ENCODE data around the gene NFE2. TPM values are rescaled to one million over a fixed set of nuclear protein-coding genes. Genes with fewer than 3 reads are reported as not detected.
A peak's percentile ranks its signal among the peaks of the same experiment; 100 is the strongest.
"Not testable (repeated sequence)": the region's sequence is repeated elsewhere in the genome, so short reads cannot be mapped to it uniquely, and the experiment has no call there.

Gene NFE2
- total RNA-seq, 1 donor from 2014 or later, result not detected

DNA sequence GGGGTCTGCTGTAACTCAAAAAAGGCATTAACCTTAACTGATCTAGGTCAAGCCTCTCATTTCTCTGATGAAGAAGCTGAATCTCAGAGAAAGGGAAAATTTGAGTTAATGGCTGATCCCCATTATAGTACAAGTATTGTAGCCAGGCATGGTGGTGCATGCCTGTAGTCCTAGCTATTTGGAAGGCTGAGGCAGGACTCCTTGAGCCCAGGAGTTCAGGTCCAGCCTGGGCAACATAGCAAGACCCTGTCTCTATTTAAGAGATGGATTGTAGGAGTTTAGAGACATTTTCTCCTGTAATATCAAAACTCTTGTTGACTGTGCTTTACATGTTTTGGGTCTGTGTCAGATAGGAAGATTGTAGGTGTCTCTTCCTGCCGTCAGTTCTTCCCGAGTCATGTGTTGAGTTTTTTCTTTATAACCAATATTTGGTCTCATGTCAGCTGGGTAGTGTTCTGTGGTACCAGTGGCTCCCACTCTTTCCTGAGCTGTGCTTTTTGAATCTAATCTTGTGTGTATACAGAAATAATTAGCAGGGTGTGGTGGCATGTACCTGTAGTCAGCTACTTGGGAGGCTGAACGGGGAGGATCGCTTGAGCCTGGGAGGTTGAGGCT lies 32.7 kb upstream of the NFE2 start:
- ChIA-PET CTCF (interaction anchor here (0.8 to 1.8 kb wide), 4 partner anchors 9 to 66 kb away, joined by 3 to 8 read pairs (median 4); partner anchors contain the start of gene COPZ1), POLR2A (interaction anchor here (0.6 kb wide), 1 partner anchor 55 kb away, joined by 3 read pairs; no protein-coding TSS in a partner anchor)
- intact Hi-C loops (cut with micrococcal nuclease), result no loop called here
- Mint-ChIP-seq H3K36me3 (ENCODE audit: low read depth) (peaks cover 29% of the 10 kb centered on the region), H3K4me1 (peaks cover 31% of the 10 kb centered on the region), H3K4me3 (no peak overlapping the region), H3K27ac (no peak overlapping the region), H3K9me3 (no peaks in the 10 kb centered on the region), H3K27me3 (no peaks in the 10 kb centered on the region)
- DNase-seq (no peak), ATAC-seq (ENCODE audit: low read depth) (no peak)
- TF ChIP-seq, protein P1, sequence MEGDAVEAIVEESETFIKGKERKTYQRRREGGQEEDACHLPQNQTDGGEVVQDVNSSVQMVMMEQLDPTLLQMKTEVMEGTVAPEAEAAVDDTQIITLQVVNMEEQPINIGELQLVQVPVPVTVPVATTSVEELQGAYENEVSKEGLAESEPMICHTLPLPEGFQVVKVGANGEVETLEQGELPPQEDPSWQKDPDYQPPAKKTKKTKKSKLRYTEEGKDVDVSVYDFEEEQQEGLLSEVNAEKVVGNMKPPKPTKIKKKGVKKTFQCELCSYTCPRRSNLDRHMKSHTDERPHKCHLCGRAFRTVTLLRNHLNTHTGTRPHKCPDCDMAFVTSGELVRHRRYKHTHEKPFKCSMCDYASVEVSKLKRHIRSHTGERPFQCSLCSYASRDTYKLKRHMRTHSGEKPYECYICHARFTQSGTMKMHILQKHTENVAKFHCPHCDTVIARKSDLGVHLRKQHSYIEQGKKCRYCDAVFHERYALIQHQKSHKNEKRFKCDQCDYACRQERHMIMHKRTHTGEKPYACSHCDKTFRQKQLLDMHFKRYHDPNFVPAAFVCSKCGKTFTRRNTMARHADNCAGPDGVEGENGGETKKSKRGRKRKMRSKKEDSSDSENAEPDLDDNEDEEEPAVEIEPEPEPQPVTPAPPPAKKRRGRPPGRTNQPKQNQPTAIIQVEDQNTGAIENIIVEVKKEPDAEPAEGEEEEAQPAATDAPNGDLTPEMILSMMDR (IDR thresholded peaks at IDR 0.05), result no peak

DNA sequence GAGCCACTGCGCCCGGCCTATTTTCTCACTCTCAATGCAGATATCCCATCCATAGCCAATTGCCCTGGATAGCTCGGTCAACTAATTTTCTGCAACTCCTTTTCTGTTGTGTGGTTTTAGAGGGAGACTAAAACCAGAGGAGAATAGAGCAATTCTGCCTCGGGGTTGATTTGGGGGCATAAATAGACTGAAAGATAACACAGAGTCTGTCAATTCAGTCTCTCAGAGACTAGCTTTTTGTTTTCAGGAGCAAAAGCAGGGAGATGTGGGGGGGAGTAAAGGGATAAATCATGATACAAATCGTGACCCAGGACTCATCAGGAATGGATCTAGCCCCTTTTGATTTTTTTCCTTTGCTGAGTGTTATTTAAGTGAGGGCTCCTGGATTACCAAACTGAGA lies 30.6 kb upstream of the NFE2 start:
- ChIA-PET POLR2A (interaction anchor here (0.6 kb wide), 1 partner anchor 107 kb away, joined by 3 read pairs; no protein-coding TSS in a partner anchor), CTCF (no interaction called here)
- DNase-seq (no peak), ATAC-seq (ENCODE audit: low read depth) (no peak)
- Mint-ChIP-seq H3K9me3 (no peaks in the 10 kb centered on the region), H3K27me3 (no peaks in the 10 kb centered on the region), H3K36me3 (ENCODE audit: low read depth) (peaks cover 25% of the 10 kb centered on the region), H3K4me1 (peaks cover 35% of the 10 kb centered on the region), H3K4me3 (no peak overlapping the region), H3K27ac (no peak overlapping the region)
- intact Hi-C loops (cut with micrococcal nuclease), result no loop called here
- TF ChIP-seq, protein P1 (IDR thresholded peaks at IDR 0.05), result no peak

DNA sequence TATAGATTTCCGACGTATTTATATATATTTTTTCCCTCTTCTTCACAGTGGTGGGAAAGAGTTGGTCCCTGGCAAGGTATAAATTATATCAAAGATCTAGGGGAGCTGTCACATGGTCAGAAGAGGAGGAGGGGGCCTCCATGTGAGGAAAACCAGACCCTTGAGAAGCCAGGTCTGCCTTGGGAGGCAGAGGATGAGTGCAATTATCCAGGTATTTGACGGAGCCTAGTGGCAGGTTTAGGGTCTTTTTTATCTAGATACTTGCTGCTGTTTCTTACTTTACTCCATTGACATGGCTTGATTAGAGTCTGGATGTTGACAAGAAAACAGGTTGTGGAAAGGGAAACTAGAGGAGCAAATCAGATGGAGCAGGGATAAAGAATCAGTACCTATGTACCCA lies 29.6 kb upstream of the NFE2 start:
- CTCF ChIA-PET, result no interaction called here
- intact Hi-C loops (cut with micrococcal nuclease), result no loop called here
- Mint-ChIP-seq H3K4me1 (peaks cover 39% of the 10 kb centered on the region), H3K27me3 (no peaks in the 10 kb centered on the region), H3K27ac (no peak overlapping the region), H3K36me3 (ENCODE audit: low read depth) (peaks cover 26% of the 10 kb centered on the region), H3K4me3 (no peak overlapping the region), H3K9me3 (no peaks in the 10 kb centered on the region)
- no peak for ATAC-seq (ENCODE audit: low read depth)
- DNase-seq, result no peak
- POLR2A ChIA-PET, result interaction anchor here (0.8 kb wide), 1 partner anchor 51 kb away, joined by 3 read pairs; the partner anchor contains the start of gene CBX5
- TF ChIP-seq, protein P1 (IDR thresholded peaks at IDR 0.05), result no peak

DNA sequence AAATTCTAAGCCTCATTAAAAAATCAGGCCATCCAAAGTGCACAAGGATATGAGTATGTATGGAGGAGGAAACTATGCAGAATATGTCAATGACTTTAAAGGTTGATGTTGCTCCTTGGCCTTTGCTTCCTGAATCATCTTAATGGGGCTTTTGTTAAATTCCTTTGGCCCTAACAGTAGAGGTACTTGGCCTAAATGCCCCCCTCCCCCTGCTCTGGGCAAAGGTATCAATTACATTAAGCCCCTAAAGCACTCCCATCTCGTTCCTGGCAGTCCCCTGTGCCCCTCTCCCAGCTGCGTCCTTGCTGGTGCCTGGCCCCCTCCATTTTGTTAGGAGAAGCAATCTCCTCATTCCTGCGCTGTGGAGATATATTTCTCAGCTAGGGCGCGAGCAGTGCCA lies 28.9 kb upstream of the NFE2 start:
- H3K9me3 Mint-ChIP-seq, result no peaks in the 10 kb centered on the region
- no peaks in the 10 kb centered on the region for H3K27me3 Mint-ChIP-seq
- intact Hi-C loops (cut with micrococcal nuclease), result no loop called here
- H3K4me3 Mint-ChIP-seq, result no peak overlapping the region
- no peak for ATAC-seq (ENCODE audit: low read depth)
- ChIA-PET POLR2A (interaction anchor here (0.8 kb wide), 1 partner anchor 50 kb away, joined by 3 read pairs; the partner anchor contains the start of gene CBX5), CTCF (no interaction called here)
- TF ChIP-seq, protein P1 (IDR thresholded peaks at IDR 0.05), result no peak
- peaks cover 32% of the 10 kb centered on the region for H3K36me3 Mint-ChIP-seq (ENCODE audit: low read depth)
- peaks cover 44% of the 10 kb centered on the region for H3K4me1 Mint-ChIP-seq
- H3K27ac Mint-ChIP-seq, result no peak overlapping the region
- no peak for DNase-seq

DNA sequence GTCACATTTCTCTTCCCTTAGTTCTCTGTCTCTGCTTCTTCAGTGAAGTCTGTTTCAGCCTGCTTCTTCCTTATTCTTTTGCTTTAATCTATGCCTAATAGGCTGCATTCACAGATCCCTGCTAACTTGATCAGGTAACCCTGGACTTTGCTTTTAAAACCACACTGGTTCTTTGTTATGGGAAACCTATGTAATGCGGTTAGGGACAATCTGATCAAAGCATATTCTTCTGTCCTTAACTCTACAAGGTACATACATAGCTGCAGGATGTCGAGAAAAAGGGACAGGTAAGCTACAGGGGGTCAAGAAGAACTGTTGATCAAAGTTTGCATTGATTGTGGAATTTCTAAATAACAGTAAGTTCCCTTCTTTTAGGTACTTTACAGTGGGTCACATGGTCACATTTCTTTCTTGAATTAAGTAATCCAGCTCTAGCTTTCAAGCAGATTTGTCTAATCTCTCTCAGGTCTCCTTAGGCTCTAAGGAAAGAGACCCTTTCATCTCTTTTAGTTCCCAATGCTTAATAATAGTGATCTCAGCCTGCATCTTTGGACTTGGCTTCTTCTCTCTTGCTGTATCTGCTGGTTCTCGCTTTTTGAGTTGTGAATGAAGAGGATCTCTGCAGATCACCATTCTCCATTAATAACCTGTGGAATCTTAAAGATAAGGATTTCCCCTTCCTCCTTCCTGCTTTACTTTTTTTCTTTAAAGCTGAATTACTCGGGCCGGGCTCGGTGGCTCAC lies 28.0 kb upstream of the NFE2 start:
- Mint-ChIP-seq H3K4me1 (peaks cover 49% of the 10 kb centered on the region), H3K9me3 (no peaks in the 10 kb centered on the region), H3K4me3 (no peak overlapping the region), H3K36me3 (ENCODE audit: low read depth) (peaks cover 32% of the 10 kb centered on the region), H3K27ac (no peak overlapping the region), H3K27me3 (no peaks in the 10 kb centered on the region)
- intact Hi-C loops (cut with micrococcal nuclease), result no loop called here
- ATAC-seq (ENCODE audit: low read depth) (no peak), DNase-seq (no peak)
- ChIA-PET CTCF (interaction anchor here (0.9 kb wide), 1 partner anchor 9 kb away, joined by 3 read pairs; no protein-coding TSS in a partner anchor), POLR2A (interaction anchor here (0.7 kb wide), 2 partner anchors 16 to 77 kb away, joined by 3 to 5 read pairs; no protein-coding TSS in a partner anchor)
- TF ChIP-seq, protein P1 (IDR thresholded peaks at IDR 0.05), result no peak

DNA sequence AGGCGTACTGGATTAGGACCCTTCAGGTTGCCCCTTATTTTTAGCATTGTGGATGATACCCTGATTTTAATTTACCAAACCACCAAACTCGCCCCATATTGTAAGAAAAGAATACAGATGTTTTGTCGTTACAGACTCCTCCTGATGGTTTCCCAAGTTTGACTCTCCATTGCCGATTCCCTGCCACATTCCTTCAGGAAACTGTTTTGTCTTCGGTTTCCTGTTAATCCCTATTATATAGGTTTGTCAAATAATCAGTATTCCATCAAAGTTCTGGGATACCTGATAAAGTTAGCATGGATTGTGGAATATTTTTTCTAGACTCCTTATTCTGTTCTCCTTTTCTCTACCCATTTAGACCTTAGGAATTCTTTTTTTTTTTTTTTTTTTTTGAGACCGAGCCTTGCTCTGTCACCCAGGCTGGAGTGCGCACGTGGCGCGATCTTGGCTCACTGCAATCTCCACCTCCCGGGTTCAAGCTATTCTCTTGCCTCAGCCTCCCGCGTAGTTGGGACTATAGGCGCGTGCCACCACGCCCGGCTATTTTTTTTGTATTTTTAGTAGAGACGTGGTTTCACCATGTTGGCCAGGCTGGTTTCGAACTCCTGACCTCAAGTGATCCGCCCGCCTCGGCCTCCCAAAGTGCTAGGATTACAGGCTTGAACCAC lies 24.8 kb upstream of the NFE2 start:
- POLR2A ChIA-PET, result interaction anchor here (0.6 to 3.4 kb wide), 18 partner anchors 10 to 1656 kb away, joined by 3 to 50 read pairs (median 7); partner anchors contain the start of genes CBX5 and HNRNPA1
- ATAC-seq (ENCODE audit: low read depth); H3K9me3 Mint-ChIP-seq; DNase-seq; H3K27me3 Mint-ChIP-seq: not testable (repeated sequence)
- Mint-ChIP-seq H3K4me1 (peaks cover 37% of the 10 kb centered on the region), H3K36me3 (ENCODE audit: low read depth) (peaks cover 21% of the 10 kb centered on the region), H3K27ac (peak overlapping the region; percentile 97), H3K4me3 (peak overlapping the region; percentile 97)
- CTCF ChIA-PET, result interaction anchor here (0.6 to 2.4 kb wide), 20 partner anchors 9 to 114 kb away, joined by 3 to 24 read pairs (median 4); partner anchors contain the start of genes CBX5 and HNRNPA1
- intact Hi-C loops (cut with micrococcal nuclease), result loop anchor here (1.0 to 2.0 kb wide), 4 partner anchors 11 to 45 kb away; partner anchors contain the start of genes CBX5 and HNRNPA1
